ENCODE data around the gene SLC34A1.

SLC34A1 gene

GRCh38 chr5:177349362-177349647 is 34.9 kb upstream of the SLC34A1 start:
- no peak for TF ChIP-seq JUND (IDR thresholded peaks at IDR 0.05; ENCODE audit: low read depth)
- in situ Hi-C loops (cut with HindIII; ENCODE audit: low pct_unique_long_range_greater_than_20kb, low sequenced_read_pairs) = no loop called here
- DNase-seq (ENCODE audit: low read depth in 1 of 2, low spot score in 1 of 2) = no peak

- in situ Hi-C loops (cut with HindIII; ENCODE audit: low pct_unique_long_range_greater_than_20kb, low sequenced_read_pairs) = no loop called here
- no peak for TF ChIP-seq JUND (IDR thresholded peaks at IDR 0.05; ENCODE audit: low read depth)
Observed at GRCh38 chr5:177349762-177350161, 34.5 kb upstream of the SLC34A1 start.

GRCh38 chr5:177350776-177351391 is 33.4 kb upstream of the SLC34A1 start:
- no peak for TF ChIP-seq JUND (IDR thresholded peaks at IDR 0.05; ENCODE audit: low read depth)
- in situ Hi-C loops (cut with HindIII; ENCODE audit: low pct_unique_long_range_greater_than_20kb, low sequenced_read_pairs) = no loop called here
- DNase-seq (ENCODE audit: low read depth in 1 of 2, low spot score in 1 of 2) = no peak

More at GRCh38 chr5:177349762-177350161, 34.5 kb upstream of the SLC34A1 start:
- DNase-seq (ENCODE audit: low read depth in 1 of 2, low spot score in 1 of 2) = no peak

DNA sequence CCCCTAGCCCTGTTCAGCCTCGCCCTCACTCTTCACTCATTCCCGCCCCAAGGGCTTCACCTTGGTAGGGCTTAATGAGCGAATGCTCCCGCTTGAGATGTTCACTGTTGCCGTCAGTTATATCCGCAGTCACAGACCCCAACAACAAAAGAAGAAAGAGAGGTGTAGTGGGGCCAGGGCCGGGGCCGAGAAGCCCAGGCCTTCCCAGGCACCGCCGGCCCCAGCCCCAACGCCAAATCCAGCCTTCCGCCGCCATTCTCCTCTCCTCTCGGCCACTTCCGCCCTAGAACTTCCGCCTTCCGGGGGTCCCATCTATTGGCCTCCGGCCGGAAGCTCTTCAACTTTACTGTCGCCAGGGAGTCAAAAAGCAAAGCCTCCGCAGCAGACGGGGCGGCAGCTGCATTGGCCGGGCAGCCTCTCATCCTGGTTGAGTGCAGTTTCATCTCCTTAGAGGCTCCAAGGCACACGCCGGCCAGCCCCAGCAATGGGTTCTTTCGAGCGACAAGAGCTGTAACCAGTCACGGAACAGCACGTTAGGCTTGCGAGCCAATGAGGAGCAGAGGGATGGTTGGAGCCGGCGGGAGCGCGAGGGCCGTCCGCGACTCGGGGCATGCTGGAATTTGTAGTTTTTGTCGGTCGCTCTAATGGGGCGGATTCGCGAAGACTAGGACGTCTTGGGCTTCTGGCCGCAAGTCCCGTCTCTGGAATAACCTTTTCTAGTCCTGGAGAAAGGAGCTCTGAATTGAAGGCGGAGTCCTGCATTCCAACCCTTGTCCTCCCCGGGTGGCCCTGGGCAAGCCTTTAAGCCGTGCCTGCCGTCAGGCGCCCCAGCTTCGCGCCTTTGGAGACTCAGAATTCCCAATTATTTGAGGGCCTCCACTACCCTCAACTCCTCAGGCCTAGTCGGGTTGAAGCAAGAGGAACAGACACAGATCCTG is 32.6 kb upstream of the SLC34A1 start, which contains the start of gene LMAN2:
TSS of gene LMAN2 (minus strand) at position 277 of the 938 bp plus-strand sequence. CDS start at position 256, 21 bp downstream.
- no peak for TF ChIP-seq JUND (IDR thresholded peaks at IDR 0.05; ENCODE audit: low read depth)
- DNase-seq (ENCODE audit: low read depth in 1 of 2, low spot score in 1 of 2) = peak; percentile 92 to 98
- in situ Hi-C loops (cut with HindIII; ENCODE audit: low pct_unique_long_range_greater_than_20kb, low sequenced_read_pairs) = no loop called here

DNA sequence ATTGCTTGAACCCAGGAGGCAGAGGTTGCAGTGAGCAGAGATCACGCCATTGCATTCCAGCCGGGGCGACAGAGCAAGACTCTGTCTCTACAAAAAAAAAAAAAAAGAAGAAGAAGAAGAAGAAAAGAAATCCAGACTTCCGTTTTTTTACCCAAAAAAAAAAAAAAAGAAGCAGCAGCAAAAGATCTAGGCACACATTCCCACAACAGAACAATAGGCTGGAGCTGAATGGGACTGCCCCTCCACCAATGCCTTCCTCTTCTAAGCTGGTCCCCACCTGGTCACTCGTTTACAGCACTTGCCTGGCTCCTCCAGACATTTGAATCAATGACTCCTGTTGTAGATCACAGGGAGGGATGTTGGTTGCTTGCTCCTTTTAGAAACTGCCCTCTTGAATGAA is 31.1 kb upstream of the SLC34A1 start:
- no peak for DNase-seq (ENCODE audit: low read depth in 1 of 2, low spot score in 1 of 2)
- in situ Hi-C loops (cut with HindIII; ENCODE audit: low pct_unique_long_range_greater_than_20kb, low sequenced_read_pairs) = no loop called here
- no peak for TF ChIP-seq JUND (IDR thresholded peaks at IDR 0.05; ENCODE audit: low read depth)

GRCh38 chr5:177354256-177354655 is 30.0 kb upstream of the SLC34A1 start:
- no peak for TF ChIP-seq JUND (IDR thresholded peaks at IDR 0.05; ENCODE audit: low read depth)
- DNase-seq (ENCODE audit: low read depth in 1 of 2, low spot score in 1 of 2) = no peak
- in situ Hi-C loops (cut with HindIII; ENCODE audit: low pct_unique_long_range_greater_than_20kb, low sequenced_read_pairs) = no loop called here

DNA sequence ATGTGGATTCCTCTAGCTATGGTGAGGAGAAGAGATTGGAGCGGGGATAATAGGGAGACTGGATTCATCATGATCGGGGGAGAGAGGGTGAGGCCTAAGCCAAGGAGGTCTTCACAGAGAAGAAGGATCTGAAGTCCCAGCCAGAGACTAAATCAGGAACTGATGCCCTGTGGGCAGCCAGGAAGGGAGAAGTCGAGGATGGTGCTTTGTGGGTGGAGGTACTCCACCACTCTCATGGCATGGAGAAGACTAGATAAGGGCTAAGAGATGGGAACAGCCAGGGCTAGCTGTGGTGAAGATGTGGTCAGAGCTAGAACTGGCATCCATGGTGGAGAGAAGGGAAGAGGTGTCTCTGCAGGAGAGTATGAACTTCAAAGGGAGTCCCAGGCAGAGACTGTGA is 29.5 kb upstream of the SLC34A1 start:
- in situ Hi-C loops (cut with HindIII; ENCODE audit: low pct_unique_long_range_greater_than_20kb, low sequenced_read_pairs) = no loop called here
- DNase-seq (ENCODE audit: low read depth in 1 of 2, low spot score in 1 of 2) = no peak
- TF ChIP-seq JUND (IDR thresholded peaks at IDR 0.05; ENCODE audit: low read depth) = no peak

DNA sequence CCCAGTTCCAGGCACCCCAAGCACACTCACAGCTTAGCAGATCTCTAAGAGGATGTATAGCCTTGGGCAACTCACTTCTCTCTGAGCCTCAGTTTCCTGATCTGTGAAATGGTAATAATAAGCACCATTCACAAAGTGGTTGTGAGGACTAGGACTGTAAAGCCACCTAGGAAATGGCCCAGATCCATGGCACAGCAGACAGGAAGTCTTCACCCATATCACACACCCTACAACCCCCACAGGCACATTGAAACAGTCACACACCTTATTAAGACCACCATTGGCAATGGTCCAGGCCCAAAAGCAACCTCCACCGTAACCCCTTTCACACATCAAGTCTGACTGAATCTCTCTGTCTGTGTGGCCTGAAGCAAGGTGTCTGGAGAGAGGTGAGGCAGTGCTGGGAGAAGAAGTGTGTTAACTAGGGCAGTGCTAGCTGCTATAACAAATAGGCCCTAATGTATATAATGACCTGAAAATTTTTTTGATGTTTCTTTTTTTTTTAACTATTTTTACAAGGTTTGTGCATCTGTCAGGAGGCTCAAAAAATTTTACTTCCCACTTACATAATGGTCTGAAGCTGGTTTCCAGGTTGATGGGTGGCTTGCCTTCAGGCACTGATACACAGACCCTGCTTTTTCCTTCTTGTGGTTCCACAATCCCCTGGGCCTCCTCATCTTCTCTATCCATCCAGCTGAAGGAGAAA is 28.9 kb upstream of the SLC34A1 start:
- in situ Hi-C loops (cut with HindIII; ENCODE audit: low pct_unique_long_range_greater_than_20kb, low sequenced_read_pairs) = no loop called here
- no peak for DNase-seq (ENCODE audit: low read depth in 1 of 2, low spot score in 1 of 2)
- no peak for TF ChIP-seq JUND (IDR thresholded peaks at IDR 0.05; ENCODE audit: low read depth)

- no peak for TF ChIP-seq JUND (IDR thresholded peaks at IDR 0.05; ENCODE audit: low read depth)
- DNase-seq (ENCODE audit: low read depth in 1 of 2, low spot score in 1 of 2) = no peak
- in situ Hi-C loops (cut with HindIII; ENCODE audit: low pct_unique_long_range_greater_than_20kb, low sequenced_read_pairs) = no loop called here
Observed at GRCh38 chr5:177355868-177356168, 28.4 kb upstream of the SLC34A1 start.

GRCh38 chr5:177356746-177357145 is 27.5 kb upstream of the SLC34A1 start:
- DNase-seq (ENCODE audit: low read depth in 1 of 2, low spot score in 1 of 2) = no peak
- in situ Hi-C loops (cut with HindIII; ENCODE audit: low pct_unique_long_range_greater_than_20kb, low sequenced_read_pairs) = no loop called here
- TF ChIP-seq JUND (IDR thresholded peaks at IDR 0.05; ENCODE audit: low read depth) = no peak

- in situ Hi-C loops (cut with HindIII; ENCODE audit: low pct_unique_long_range_greater_than_20kb, low sequenced_read_pairs) = no loop called here
- TF ChIP-seq JUND (IDR thresholded peaks at IDR 0.05; ENCODE audit: low read depth) = no peak
- DNase-seq (ENCODE audit: low read depth in 1 of 2, low spot score in 1 of 2) = no peak
Observed at GRCh38 chr5:177357146-177357458, 27.1 kb upstream of the SLC34A1 start.

GRCh38 chr5:177357459-177358351 is 26.5 kb upstream of the SLC34A1 start, which contains the start of gene RGS14:
RGS14 (plus strand) TSS chr5:177357924; CDS start chr5:177358025, 101 bp downstream.
- no peak for DNase-seq (ENCODE audit: low read depth in 1 of 2, low spot score in 1 of 2)
- no peak for TF ChIP-seq JUND (IDR thresholded peaks at IDR 0.05; ENCODE audit: low read depth)
- in situ Hi-C loops (cut with HindIII; ENCODE audit: low pct_unique_long_range_greater_than_20kb, low sequenced_read_pairs) = no loop called here

Data from T47D (cell line).